Measurements from ENCODE around the gene FSD2.

DNA sequence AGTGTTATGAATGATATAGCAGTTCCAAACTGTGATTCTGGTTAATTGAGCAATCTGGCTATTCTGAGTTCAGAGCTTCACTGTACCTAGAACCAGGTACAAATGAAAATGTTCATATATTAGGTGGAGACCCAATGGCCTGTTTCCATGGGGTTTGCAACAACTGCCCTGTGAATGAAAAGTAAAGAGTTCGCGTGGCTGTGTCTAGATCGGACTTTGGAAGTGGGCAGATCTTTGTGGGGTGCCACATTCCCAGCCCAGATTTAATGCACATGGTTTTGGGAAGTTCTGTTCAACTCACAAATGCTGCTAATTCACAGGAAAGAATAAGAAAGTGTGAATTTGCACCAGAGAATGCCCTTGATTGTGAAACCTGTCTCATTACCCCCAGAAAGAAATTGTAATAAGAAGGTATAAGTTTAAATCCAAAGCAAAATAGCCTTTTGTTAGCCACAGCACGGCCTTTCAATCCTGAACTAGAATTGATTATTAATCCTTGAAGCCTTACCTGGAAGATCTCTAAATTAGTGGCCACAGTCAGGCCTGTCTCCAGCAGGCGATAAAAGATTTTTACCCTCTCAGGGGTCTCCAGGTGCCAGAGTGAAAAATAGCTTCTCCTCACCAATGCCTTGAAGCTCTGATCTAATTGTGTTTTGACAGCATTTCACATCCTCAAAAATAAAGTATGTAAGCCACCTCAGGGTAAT, 26.2 kb upstream of the FSD2 start:
- TF ChIP-seq, protein P1, sequence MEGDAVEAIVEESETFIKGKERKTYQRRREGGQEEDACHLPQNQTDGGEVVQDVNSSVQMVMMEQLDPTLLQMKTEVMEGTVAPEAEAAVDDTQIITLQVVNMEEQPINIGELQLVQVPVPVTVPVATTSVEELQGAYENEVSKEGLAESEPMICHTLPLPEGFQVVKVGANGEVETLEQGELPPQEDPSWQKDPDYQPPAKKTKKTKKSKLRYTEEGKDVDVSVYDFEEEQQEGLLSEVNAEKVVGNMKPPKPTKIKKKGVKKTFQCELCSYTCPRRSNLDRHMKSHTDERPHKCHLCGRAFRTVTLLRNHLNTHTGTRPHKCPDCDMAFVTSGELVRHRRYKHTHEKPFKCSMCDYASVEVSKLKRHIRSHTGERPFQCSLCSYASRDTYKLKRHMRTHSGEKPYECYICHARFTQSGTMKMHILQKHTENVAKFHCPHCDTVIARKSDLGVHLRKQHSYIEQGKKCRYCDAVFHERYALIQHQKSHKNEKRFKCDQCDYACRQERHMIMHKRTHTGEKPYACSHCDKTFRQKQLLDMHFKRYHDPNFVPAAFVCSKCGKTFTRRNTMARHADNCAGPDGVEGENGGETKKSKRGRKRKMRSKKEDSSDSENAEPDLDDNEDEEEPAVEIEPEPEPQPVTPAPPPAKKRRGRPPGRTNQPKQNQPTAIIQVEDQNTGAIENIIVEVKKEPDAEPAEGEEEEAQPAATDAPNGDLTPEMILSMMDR (conservative IDR thresholded peaks at IDR 0.05; ENCODE audit: low read depth in 2 of 2): no peak
- TF ChIP-seq POLR2AphosphoS5 (IDR thresholded peaks at IDR 0.05; ENCODE audit: low read depth) (no peak), CREB1 (CRISPR knock-in tag; IDR thresholded peaks at IDR 0.05; ENCODE audit: low read depth) (no peak), EZH2 (IDR thresholded peaks at IDR 0.05; ENCODE audit: low read depth, unreplicated experiment) (no peak), EZH2phosphoT487 (IDR thresholded peaks at IDR 0.05; ENCODE audit: unreplicated experiment) (no peak), STAT1 (IDR thresholded peaks at IDR 0.05; ENCODE audit: unreplicated experiment) (no peak)
- TF ChIP-seq, protein P2, sequence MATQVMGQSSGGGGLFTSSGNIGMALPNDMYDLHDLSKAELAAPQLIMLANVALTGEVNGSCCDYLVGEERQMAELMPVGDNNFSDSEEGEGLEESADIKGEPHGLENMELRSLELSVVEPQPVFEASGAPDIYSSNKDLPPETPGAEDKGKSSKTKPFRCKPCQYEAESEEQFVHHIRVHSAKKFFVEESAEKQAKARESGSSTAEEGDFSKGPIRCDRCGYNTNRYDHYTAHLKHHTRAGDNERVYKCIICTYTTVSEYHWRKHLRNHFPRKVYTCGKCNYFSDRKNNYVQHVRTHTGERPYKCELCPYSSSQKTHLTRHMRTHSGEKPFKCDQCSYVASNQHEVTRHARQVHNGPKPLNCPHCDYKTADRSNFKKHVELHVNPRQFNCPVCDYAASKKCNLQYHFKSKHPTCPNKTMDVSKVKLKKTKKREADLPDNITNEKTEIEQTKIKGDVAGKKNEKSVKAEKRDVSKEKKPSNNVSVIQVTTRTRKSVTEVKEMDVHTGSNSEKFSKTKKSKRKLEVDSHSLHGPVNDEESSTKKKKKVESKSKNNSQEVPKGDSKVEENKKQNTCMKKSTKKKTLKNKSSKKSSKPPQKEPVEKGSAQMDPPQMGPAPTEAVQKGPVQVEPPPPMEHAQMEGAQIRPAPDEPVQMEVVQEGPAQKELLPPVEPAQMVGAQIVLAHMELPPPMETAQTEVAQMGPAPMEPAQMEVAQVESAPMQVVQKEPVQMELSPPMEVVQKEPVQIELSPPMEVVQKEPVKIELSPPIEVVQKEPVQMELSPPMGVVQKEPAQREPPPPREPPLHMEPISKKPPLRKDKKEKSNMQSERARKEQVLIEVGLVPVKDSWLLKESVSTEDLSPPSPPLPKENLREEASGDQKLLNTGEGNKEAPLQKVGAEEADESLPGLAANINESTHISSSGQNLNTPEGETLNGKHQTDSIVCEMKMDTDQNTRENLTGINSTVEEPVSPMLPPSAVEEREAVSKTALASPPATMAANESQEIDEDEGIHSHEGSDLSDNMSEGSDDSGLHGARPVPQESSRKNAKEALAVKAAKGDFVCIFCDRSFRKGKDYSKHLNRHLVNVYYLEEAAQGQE (IDR thresholded peaks at IDR 0.05; ENCODE audit: unreplicated experiment): no peak

Measured in GM23338 (cell line).